GM19025 (cell line): Measurements from ENCODE around the gene DNASE2.
"Not testable (repeated sequence)": the region's sequence is repeated elsewhere in the genome, so short reads cannot be mapped to it uniquely, and the experiment has no call there.

Experiments used
- ATAC-seq: cut with Tn5 transposase; IDR thresholded peaks from one replicate; pipeline ENCODE4 v1.9.1; 2021; ENCODE audit warnings: mild to moderate bottlenecking, low read depth, moderate library complexity; ENCODE audit not compliant: unreplicated experiment

The DNASE2 gene, protein sequence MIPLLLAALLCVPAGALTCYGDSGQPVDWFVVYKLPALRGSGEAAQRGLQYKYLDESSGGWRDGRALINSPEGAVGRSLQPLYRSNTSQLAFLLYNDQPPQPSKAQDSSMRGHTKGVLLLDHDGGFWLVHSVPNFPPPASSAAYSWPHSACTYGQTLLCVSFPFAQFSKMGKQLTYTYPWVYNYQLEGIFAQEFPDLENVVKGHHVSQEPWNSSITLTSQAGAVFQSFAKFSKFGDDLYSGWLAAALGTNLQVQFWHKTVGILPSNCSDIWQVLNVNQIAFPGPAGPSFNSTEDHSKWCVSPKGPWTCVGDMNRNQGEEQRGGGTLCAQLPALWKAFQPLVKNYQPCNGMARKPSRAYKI

DNA sequence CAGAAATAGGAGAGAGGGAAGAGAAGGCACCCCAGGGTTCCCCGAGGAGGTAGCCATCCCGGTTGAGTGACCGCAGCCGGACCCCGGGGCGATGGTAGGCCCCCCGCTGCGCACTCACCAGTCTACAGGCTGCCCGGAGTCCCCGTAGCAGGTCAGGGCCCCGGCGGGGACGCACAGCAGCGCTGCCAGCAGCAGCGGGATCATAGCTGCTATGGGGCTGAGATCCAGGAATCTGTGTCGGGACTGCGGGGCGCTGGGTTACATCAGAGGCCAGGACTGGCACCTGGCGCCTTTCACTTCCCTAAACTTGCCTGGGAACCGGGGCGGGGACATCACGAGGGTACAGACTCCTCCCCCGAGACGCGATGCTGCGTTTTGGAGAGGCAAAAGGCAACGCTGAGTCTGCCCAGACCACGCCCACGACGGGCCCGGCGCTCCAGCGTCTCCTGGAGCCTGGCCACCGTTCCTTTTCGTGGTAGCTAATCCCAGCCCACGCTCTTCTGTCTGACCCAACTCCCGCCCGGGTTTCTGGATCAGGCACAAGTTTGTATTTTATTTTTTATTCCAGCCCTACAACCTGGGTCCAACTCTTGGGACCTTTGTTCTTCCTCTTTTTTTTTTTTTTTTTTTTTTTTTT, at the start of gene DNASE2:
DNASE2 (minus strand) TSS at position 278 of the 637 bp plus-strand sequence; CDS start at position 204, 74 bp downstream.
- ATAC-seq: peak; percentile 83

DNA sequence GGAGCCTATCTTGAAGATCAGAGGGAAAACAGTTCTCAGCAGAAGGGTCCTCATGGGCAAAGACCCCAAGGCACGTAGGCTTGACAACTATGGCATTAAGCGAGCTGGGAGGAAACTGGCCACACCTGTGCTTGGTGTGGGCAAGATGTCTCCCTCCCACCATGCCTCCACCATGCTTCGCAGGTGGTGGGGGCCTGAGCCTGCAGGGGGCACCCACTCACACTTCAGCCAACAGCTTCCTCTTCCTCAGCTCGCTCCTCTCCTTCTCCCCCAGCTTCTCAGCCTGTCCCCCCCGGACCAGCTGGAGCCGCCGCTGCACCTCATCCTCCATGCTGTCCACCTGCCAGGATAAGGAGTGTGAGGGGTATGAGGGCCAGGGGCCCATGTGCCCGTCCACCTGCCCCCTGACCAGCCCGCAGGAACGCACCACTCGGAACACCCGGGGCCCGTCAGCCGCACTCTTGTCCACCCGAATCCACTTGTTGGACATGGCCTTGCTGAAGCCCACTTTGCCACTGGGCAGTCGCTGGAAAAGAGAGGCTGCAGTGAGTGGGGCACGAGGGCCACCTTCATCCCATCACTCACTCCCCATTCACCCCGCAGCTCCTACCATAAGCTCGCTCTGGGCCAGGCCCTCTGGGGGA, 48.9 kb upstream of the DNASE2 start:
- no peak for ATAC-seq

DNA sequence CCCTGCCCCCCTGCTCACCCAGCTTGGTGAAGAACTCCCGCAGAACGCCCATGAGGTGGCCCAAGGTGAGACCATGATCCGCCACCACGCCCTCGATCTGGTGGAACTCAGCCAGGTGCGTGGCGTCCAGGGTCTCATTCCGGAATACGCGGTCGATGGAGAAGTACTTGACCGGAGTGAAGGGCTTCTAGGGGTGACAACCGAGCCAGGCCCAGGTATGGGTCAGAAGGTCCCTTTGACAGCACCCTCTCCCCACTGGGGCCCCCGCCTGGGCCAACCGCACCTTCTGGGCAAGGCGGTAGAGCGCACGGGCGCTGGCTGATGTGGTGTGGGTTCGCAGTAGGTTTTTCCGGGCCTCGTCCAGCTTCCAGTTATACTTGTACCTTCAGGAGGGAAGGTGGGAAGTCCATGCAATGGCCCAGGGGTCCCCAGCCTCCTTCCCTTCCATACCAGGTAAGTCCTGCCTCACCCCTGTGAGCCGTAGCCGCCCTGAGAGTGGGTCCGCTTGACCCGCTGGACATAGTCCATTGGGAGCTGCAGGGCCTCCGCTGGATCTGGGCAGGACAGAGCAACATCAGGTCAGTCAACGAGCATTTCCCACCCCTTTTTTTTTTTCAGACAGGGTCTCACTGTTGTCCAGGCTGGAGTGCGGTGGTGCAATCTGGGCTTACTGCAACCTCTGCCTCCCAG, 43.5 kb upstream of the DNASE2 start:
- no peak for ATAC-seq

DNA sequence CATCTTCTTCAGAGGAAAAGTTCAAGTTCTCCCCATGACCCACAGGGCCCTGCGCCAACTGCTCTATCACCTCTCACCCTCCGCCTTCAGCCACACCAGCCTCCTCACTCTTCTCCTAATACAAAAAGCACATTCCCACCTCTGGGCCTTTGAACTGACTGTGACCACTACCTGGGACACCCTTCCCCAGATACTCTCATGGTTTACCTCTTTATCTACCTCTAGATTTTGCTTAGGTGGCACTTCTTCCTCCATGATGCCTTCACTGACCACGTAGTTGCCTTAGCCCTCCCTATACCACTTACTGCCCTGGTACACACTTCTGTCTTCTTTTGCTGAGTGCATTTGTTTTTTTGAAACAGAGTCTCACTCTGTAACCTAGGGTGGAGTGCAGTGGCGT, 41.7 kb upstream of the DNASE2 start:
- ATAC-seq: no peak

DNA sequence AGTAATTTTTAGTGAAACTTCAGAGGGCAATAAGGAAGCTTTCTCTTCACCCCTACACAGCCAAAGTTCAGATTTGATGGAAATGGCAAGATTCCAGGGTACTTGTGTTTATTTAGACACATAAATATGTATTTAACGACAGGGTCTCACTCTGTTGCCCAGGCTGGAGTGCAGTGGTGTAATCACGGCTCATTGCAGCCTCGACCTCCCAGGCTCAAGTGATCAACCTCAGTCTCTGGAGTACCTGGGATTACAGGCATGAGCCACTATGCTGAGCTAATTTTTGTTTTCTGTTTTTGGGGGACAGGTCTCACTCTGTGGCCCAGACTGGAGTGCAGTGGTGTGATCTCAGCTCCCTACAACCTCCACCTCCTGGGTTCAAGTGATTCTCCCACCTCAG, 39.8 kb upstream of the DNASE2 start:
- no peak for ATAC-seq

DNA sequence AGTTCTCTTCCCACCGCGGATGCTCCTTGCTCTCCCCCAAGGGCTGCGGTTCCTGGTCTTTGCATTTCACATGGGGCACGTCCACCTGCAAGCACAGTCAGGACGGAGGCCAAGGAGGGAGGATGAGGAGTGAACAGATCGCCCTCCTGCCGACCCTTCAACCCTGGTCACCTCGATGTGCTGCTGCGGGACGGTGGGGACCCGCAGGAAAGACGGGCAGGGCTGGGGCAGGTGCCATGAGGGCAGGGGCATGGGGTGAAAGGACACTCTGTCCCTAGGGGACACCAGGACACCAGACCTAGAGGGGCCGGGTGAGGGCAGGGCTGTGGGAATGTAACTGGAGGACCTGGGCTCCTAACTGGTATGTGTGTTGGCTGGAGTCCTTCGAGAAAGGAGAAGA, 37.0 kb upstream of the DNASE2 start:
- no peak for ATAC-seq

DNA sequence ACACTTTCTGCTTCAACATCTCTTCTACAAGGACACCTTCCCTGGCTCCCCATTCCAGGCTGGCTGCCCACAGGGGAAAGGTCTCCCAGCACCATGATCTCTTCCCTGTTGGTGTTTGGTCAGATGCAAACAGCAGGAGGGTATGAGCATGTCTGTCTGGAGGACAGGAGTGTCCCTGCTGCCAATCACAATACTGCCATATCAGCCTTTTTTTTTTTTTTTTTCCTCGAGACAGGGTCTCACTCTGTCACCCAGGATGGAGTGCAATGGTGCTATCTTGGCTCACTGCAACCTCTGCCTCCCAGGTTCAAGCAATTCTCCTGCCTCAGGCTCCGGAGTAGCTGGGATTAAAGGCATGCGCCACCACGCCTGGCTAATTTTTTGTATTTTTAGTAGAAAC, 34.6 kb upstream of the DNASE2 start:
- ATAC-seq: not testable (repeated sequence)

DNA sequence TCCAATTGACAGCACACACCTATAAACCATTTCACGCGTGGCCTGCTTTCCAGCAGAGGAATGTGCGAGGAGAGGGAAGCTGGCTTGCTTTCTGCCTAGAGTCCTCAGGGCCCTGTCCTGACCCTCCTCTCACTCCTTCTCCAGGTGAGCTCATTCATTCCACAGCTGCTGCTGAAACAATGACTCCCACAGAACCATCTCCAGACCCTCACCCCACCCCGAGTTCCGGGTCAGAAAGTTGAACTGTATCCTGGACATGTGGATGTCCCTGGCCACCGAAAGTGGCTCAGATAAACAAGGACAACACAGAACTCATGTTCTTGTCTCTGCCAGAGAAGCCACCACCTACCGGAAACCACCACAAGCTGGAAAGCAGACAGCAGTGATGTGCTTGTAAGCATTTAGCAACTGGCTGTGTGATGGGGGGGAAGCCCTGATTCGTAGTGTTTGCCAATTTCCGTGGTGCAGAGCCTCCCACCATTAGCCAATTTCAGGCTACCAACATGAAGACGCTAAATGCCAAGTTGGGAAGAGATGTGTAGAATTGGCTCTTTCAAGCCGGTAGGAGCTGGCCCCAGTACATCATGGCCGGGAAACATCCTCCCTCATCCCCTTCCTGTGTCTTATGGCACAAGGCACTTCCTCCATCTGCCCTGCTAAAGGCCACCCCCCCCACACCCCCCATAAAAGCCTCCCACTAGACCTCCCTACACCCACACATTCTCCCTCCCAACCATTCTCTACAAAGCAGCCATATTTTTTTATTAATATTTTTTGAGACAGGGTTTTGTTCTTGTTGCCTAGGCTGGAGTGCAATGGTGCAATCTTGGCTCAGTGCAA, 32.8 kb upstream of the DNASE2 start:
- ATAC-seq: no peak

DNA sequence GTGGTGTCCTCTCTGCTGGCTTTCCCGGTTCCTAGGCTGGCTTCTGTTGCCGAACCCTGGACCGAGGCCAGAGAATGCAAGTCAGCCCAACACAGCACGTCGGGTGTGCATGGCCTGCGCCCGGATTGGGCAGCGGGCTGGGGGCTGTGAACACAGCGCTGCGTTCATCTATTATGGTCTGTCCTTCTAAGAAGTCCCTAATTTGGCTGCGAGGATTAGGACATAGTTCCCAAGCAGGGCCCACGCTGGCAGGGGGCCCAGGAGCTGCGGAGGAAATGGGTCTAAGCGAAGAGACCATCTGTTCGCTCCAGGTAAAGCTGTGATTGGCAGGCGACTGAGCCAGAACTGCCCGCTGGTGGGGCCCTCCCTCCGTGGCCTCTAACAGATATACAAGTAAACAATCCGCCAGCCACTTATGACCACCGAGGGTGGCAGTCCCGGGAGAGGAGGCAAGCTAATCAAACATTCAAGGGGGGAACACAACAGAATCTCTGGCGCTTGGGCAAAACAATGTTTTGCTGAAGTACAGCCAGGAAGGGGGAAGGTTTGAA, 31.8 kb upstream of the DNASE2 start:
- ATAC-seq: no peak

DNA sequence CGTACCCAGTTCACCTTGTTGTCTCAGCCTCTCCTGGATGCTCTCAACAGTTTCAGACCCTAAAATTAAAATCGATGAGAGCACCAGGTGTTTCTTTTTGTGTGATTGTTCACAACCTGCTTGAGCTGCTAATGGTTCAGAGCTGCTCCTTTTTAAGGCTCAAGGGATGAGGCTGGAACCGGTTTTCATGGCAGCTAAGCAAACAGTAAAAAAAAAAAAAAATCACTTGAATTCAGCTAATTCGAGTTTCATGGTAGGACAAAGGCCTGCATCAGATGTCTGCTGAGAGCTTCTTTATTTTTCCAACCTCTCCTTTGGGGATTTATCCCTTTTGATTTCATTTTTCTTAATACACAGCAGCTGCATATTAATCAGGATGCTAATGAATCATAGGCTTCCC, 31.3 kb upstream of the DNASE2 start:
- ATAC-seq: no peak

DNA sequence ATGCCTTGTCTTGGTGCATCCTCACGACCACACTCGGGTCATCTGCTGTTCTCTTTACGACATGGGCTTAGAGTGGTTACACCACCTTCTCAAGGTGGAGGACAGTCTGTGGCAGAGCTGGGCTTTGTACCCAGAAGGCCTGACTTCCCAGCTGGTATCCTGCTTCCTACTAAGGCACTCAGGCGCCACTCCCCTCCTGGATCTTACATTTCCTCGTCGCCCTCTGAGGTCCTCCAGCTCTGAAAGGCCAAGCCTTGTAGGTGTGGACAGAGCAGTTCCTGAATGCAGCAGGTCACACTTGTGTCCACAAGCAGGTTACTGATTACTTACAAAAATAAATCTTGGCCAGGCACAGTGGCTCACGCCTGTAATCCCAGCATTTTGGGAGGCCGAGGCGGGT, 25.9 kb upstream of the DNASE2 start:
- ATAC-seq: no peak

DNA sequence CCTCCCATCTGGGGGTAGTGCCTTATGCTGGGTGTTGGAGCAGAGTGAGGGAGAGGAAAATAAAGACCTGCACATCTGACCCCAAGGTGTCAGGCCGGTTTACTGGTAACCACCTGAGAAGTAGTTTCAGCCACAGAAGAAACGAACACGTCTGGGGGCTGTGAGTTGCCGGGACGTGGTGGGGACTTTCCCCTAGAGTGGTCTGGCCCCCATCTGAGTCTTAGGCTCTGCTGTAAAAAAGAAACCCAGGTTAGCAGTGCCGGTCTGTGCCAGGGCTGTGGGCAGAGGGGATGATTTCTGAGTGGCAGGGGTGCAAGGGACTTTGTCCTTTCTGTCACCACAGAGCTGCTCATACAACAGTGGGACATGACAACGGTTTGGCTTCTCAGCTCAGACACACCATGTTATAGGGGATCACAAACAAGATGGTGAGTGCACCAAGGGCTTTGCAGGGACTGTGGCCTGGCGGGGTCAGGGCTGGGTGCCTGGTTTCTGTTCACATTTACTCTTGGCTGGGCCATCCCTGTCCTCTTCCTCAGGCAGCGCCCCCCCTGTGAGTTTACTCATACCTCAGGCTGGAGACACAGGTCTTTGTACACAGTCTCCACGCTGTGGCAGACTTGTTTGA, 18.8 kb upstream of the DNASE2 start:
- peak; percentile 74 for ATAC-seq

DNA sequence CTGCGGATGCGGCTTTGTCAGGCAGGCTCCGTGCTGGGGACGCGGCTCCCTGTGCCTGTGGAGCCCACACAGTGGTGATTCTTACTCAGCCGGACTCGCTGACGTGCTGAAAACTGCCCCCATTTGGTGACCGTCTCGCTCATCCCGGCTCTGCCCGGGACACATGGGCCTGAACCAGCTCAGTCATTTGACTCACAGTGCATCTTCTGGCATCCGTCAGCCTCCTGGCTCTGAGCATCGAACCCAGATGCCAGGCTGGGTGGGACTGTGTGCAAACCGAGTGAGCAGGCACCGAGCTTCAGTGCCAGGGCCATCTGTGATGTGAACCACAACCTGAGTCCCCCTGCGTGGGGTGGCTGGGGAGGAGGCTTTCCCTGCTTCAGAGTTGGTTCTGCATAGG, 15.2 kb upstream of the DNASE2 start:
- no peak for ATAC-seq

DNA sequence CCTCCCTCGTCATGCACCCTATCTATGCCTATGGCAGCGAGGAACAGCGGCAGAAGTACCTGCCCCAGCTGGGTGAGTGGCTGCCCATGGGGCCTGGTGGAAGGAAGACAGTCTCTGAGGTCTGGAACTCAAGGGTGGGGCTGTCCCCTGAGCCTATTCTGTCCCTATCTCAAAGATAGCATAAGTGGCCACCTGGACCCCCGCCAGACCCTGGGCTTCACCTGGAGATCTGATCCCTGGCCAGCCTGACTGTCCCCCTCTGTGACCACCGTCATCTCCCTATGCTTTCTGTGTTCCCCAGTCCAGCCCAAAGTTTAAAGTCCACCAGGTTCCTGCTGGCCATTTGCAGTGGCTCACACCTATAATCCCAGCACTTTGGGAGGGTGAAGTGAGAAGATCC, 12.3 kb upstream of the DNASE2 start:
- ATAC-seq: no peak

DNA sequence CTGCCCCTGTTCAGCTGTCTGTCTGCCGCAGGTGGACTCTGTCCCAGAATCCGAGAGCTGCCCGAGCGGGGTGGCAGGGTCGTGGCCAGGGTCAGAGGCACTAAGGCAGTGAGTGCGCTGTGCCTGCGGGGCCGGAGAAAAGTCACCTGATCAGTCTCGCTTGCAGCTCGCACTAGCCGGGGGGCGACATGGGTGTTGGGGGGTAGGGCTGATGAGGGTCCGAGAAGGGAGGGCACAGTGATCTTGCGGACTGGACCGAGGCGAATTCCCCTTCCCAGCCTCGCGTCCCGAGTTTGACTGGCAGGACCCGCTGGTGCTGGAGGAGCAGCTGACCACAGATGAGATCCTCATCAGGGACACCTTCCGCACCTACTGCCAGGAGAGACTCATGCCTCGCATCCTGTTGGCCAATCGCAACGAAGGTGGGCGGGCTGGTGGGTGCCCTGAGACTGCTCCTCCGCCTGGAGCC, 10.3 kb upstream of the DNASE2 start:
- ATAC-seq: no peak

DNA sequence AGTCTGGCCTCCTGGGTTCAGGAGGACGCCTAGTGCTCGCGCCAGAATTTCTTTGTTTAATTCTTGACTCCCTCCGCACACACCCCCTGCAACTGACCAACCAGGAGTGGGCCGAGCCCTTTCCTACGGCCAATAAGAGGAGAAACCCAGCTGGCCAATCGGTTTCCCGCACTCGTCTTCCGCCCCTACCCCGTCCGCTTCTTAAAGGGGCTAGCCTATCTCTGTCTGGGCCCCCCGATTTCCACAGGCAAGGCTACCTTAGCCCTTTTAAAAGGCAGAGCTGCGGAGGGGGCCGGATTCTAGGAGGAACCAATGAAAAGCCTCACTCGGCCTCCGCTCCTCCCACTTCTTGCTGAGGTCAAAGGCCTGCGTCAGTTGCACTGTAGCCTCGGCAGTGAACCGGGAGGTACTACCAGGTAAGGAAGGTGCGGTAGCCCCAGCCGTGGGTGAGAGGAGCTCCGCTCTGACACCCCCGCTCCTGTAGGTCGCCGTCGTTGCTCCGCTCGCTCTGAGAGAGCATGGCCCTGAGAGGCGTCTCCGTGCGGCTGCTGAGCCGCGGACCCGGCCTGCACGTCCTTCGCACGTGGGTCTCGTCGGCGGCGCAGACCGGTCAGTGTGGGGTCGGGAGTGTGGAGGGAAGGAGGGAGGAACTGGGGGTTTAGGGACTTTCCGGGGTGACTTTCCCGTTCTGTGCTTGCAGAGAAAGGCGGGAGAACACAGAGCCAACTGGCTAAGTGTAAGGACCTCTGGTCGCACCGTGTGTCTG, 9.7 kb upstream of the DNASE2 start, which contains the start of gene GCDH:
GCDH (plus strand) TSS at position 374 of the 766 bp plus-strand sequence; CDS start at position 519, 145 bp downstream.
- ATAC-seq: peak; percentile 92

DNA sequence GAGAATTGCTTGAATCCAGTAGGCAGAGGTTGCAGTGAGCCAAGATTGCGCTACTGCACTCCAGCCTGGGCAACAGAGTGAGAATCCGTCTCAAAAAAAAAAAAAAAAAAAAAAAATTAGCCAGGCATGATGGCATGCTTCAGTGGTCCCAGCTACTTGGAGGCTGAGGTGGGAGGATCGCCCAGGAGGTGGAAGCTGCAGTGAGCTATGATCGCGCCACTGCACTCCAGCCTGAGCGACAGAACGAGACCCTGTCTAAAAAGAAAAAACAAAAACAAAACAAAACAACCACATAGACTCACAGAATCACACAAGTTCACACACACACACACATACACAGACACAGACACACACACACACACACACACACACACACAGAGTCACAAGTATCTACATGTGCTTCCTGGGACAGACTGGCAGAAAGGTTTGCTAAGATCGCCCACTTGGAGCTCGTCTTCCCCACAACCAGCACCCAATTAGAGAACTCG, 9.1 kb upstream of the DNASE2 start:
- ATAC-seq: peak; percentile 1

DNA sequence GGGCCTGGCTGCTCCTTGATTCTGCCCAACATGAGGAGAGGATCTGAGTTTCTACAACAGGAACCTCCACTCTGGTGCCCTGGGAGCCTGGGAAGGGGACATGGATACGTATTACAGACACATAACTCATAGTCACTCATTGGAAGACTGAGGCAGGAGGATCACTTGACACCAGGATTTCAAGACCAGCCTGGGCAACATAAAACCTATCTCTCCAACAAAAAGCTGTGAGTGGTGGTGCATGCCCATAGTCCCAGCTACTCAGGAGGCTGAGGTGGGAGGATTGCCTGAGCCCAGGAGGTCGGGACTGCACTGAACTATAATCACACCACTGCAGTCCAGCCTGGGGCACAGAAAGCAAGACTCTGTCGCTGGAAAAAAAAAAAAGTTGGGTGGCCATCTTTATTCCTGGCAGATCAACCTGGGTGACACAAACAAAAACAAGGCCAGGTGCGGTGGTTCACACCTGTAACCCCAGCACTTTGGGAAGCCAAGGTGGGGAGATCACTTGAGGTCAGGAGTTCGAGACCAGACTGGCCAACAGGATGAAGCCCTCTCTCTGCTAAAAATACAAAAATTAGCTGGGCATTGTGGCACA, 6.9 kb upstream of the DNASE2 start:
- no peak for ATAC-seq
